Measurements from ENCODE around the gene AZIN2. TPM values are rescaled to one million over a fixed set of nuclear protein-coding genes. Genes with fewer than 3 reads are reported as not detected.
"Not testable (repeated sequence)": the region's sequence is repeated elsewhere in the genome, so short reads cannot be mapped to it uniquely, and the experiment has no call there.

The AZIN2 gene
- total and polyA plus RNA-seq, 10 of the 15 experiments (the other 5 are each of a cell fraction or from before 2014, with no cell fraction given) = 0.02 to 0.85 (median 0.23) TPM

GRCh38 chr1:33045814-33046213 lies 35.1 kb upstream of the AZIN2 start:
- FAIRE-seq = no peak
- ChIA-PET POLR2A (interaction anchor here (0.6 to 1.0 kb wide), 2 partner anchors 8 to 255 kb away, joined by 4 read pairs; no protein-coding TSS in a partner anchor), SMC1A (ENCODE audit: uncharacterized antibody, unreplicated experiment) (interaction anchor here (0.6 to 0.7 kb wide), 3 partner anchors 82 to 1026 kb away, joined by 3 to 4 read pairs (median 3); no protein-coding TSS in a partner anchor), CTCF (interaction anchor here (1.9 kb wide), 1 partner anchor 9 kb away, joined by 8 read pairs; no protein-coding TSS in a partner anchor), RAD21 (ENCODE audit: unreplicated experiment) (interaction anchor here (0.5 to 0.8 kb wide), 3 partner anchors 15 to 108 kb away, joined by 3 read pairs; no protein-coding TSS in a partner anchor)
- WGBS (ENCODE audit: insufficient coverage, insufficient replicate concordance, low lambda C conversion rate, missing lambda C conversion rate) = 77% methylated on average over 6 of the region's 6 CpGs
- H4K20me1 ChIP-seq (ENCODE audit: control insufficient read depth, insufficient read depth) = no peaks in the 10 kb centered on the region
- TF ChIP-seq SUZ12 (IDR thresholded peaks at IDR 0.05; ENCODE audit: unreplicated experiment) (no peak), BACH1 (IDR thresholded peaks at IDR 0.05; ENCODE audit: borderline replicate concordance) (no peak), HCFC1 (IDR thresholded peaks at IDR 0.05; ENCODE audit: low read length) (no peak), KAT2A (conservative IDR thresholded peaks at IDR 0.05; ENCODE audit: control insufficient read depth, low read depth, low read length) (no peak)
- TF ChIP-seq, protein P1, sequence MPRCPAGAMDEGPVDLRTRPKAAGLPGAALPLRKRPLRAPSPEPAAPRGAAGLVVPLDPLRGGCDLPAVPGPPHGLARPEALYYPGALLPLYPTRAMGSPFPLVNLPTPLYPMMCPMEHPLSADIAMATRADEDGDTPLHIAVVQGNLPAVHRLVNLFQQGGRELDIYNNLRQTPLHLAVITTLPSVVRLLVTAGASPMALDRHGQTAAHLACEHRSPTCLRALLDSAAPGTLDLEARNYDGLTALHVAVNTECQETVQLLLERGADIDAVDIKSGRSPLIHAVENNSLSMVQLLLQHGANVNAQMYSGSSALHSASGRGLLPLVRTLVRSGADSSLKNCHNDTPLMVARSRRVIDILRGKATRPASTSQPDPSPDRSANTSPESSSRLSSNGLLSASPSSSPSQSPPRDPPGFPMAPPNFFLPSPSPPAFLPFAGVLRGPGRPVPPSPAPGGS (IDR thresholded peaks at IDR 0.05; ENCODE audit: borderline replicate concordance, insufficient read depth, low read depth, low read length, poor library complexity, severe bottlenecking) = no peak
- no peak for ATAC-seq
- no peaks in the 10 kb centered on the region for H3K9me3 ChIP-seq (replicated peaks; ENCODE audit: control insufficient read depth, insufficient read depth, low read length)
- intact Hi-C loops (cut with micrococcal nuclease; ENCODE audit: unreplicated experiment) = no loop called here
- no peak for DNase-seq (ENCODE audit: low read depth, low spot score)
- no peak overlapping the region for H3K9ac ChIP-seq (ENCODE audit: control insufficient read depth, insufficient read depth, low read length)
- no peak overlapping the region for H3K27ac ChIP-seq (ENCODE audit: control insufficient read depth, insufficient read depth)
- H3K4me2 ChIP-seq (ENCODE audit: control insufficient read depth, insufficient read depth) = no peak overlapping the region
- in situ Hi-C loops (cut with MboI) = no loop called here
- H3K36me3 ChIP-seq (ENCODE audit: control insufficient read depth in 2 of 2, insufficient read depth in 2 of 2, low read length in 1 of 2) = no peaks in the 10 kb centered on the region
- BruUV-seq (replicated peaks) = no TSS peak
- no peak overlapping the region for H3K4me3 ChIP-seq
- H2AFZ ChIP-seq (ENCODE audit: control insufficient read depth, low read depth, low read length) = no peak overlapping the region
- no peaks in the 10 kb centered on the region; a peak in 1 of 4 replicates for H3K27me3 ChIP-seq (replicated peaks in 1 of 2; ENCODE audit: control insufficient read depth in 2 of 2, insufficient read depth in 2 of 2, low read length in 1 of 2)
- H3K4me1 ChIP-seq (ENCODE audit: control insufficient read depth, insufficient read depth, low read length) = no peaks in the 10 kb centered on the region
- H3K79me2 ChIP-seq (ENCODE audit: control insufficient read depth, insufficient read depth, low read length) = no peaks in the 10 kb centered on the region

- H3K36me3 ChIP-seq (ENCODE audit: control insufficient read depth in 2 of 2, insufficient read depth in 2 of 2, low read length in 1 of 2); BruUV-seq (replicated peaks); FAIRE-seq; H3K9ac ChIP-seq (ENCODE audit: control insufficient read depth, insufficient read depth, low read length); H3K4me2 ChIP-seq (ENCODE audit: control insufficient read depth, insufficient read depth); H3K27me3 ChIP-seq (replicated peaks in 1 of 2; ENCODE audit: control insufficient read depth in 2 of 2, insufficient read depth in 2 of 2, low read length in 1 of 2); H4K20me1 ChIP-seq (ENCODE audit: control insufficient read depth, insufficient read depth); intact Hi-C loops (cut with micrococcal nuclease; ENCODE audit: unreplicated experiment); in situ Hi-C loops (cut with MboI); H2AFZ ChIP-seq (ENCODE audit: control insufficient read depth, low read depth, low read length); H3K9me3 ChIP-seq (replicated peaks; ENCODE audit: control insufficient read depth, insufficient read depth, low read length); DNase-seq (ENCODE audit: low read depth, low spot score); H3K27ac ChIP-seq (ENCODE audit: control insufficient read depth, insufficient read depth); H3K79me2 ChIP-seq (ENCODE audit: control insufficient read depth, insufficient read depth, low read length); H3K4me1 ChIP-seq (ENCODE audit: control insufficient read depth, insufficient read depth, low read length); H3K4me3 ChIP-seq; ATAC-seq: not testable (repeated sequence)
- WGBS (ENCODE audit: insufficient coverage, insufficient replicate concordance, low lambda C conversion rate, missing lambda C conversion rate) = 29% methylated on average over 3 of the region's 4 CpGs
- ChIA-PET SMC1A (ENCODE audit: uncharacterized antibody, unreplicated experiment) (interaction anchor here (0.6 to 0.7 kb wide), 3 partner anchors 83 to 1025 kb away, joined by 3 to 4 read pairs (median 3); no protein-coding TSS in a partner anchor), CTCF (interaction anchor here (1.9 kb wide), 1 partner anchor 9 kb away, joined by 8 read pairs; no protein-coding TSS in a partner anchor), RAD21 (ENCODE audit: unreplicated experiment) (interaction anchor here (0.8 kb wide), 2 partner anchors 14 to 83 kb away, joined by 3 read pairs; no protein-coding TSS in a partner anchor), POLR2A (interaction anchor here (0.5 to 1.0 kb wide), 4 partner anchors 8 to 1245 kb away, joined by 3 to 7 read pairs (median 4); no protein-coding TSS in a partner anchor)
These were observed 34.7 kb upstream of the AZIN2 start for GRCh38 chr1:33046234-33046633.
